Testis (tissue), 3 donors: ENCODE results near the gene KRT27. TPM values are rescaled to one million over a fixed set of nuclear protein-coding genes. Genes with fewer than 3 reads are reported as not detected.
A peak's percentile ranks its signal among the peaks of the same experiment; 100 is the strongest.

Experiments
- DNase-seq: peaks from one replicate; pipeline ENCODE4 v3.0.0-alpha.2; 2019
- H3K27ac ChIP-seq, 2 donors: fragments of 200-600 bp; sonication (generic); one replicate each; pipeline ENCODE4 v1.5.1; 2019
- H3K27me3 ChIP-seq: fragments of 200-600 bp; sonication (generic); one replicate; pipeline ENCODE4 v1.5.1; 2019
- H3K36me3 ChIP-seq: fragments of 200-600 bp; sonication (generic); one replicate; pipeline ENCODE4 v1.5.1; 2017; ENCODE audit warnings: low read depth; ENCODE audit errors: missing control alignments
- H3K4me1 ChIP-seq: fragments of 200-600 bp; sonication (generic); one replicate; pipeline ENCODE4 v1.5.1; 2019
- H3K4me3 ChIP-seq, 2 donors: fragments of 200-600 bp; sonication (generic); one replicate each; pipeline ENCODE4 v1.5.1; 2017 to 2019
- H3K9me3 ChIP-seq: fragments of 200-600 bp; sonication (generic); one replicate; pipeline ENCODE4 v1.5.1; 2017
- CTCF ChIP-seq, 3 experiments: fragments of 450-650 bp in 2 of 3; fragments of 200-600 bp in 1 of 3; sonication (generic) in 1 of 3; IDR thresholded peaks; one replicate each; pipeline ENCODE4 v1.5.1; 2016 to 2019; ENCODE audit warnings: antibody characterized with exemption in 3 of 3, mild to moderate bottlenecking in 2 of 3, moderate library complexity in 1 of 3
- POLR2A ChIP-seq: fragments of 450-650 bp; IDR thresholded peaks from one replicate; pipeline ENCODE4 v1.6.1; 2017; ENCODE audit warnings: antibody characterized with exemption, mild to moderate bottlenecking, moderate library complexity
- WGBS, 2 donors: methylation state at CpG; one replicate each; pipeline ENCODE4 v1.1.5; 2018; 5-methylcytosine and 5-hydroxymethylcytosine counted together
- intact Hi-C: fragments of 100-400 bp; cut with DNase I; formaldehyde crosslinking; loops from one replicate; pipeline ENCODE4 v1.15.1; 2023; ENCODE audit warnings: low total_unique reads
- polyA plus RNA-seq: library from polyadenylated mRNA; stranded (reverse); fragments of 350-450 nt; fragmentation: Illumina TruSeq; extraction: RNeasy Lipid Tissue Mini Kit (QIAGEN cat#74804); gene quantifications from one replicate; pipeline ENCODE4 v1.2.3, GENCODE V29; 2014; ENCODE audit warnings: low read depth, low replicate concordance; ENCODE audit not compliant: insufficient read depth
- total RNA-seq, 2 donors: library from RNA; depleted of rRNA; stranded (reverse); fragments of >200 nt; gene quantifications; one replicate each; pipeline ENCODE4 v1.2.3, GENCODE V29; 2016

The KRT27 gene
- total and polyA plus RNA-seq, 3 donors from 2014 or later: 0.58 to 1.4 (median 0.87) TPM

GRCh38 chr17:40778461-40778860, 3.9 kb downstream of the KRT27 start:
- no peak for DNase-seq
- H3K27me3 ChIP-seq: no peaks in the 10 kb centered on the region
- no peak overlapping the region for H3K27ac ChIP-seq
- no peaks in the 10 kb centered on the region for H3K36me3 ChIP-seq
- H3K4me1 ChIP-seq: no peaks in the 10 kb centered on the region
- H3K4me3 ChIP-seq: no peak overlapping the region
- TF ChIP-seq POLR2A (no peak), CTCF (IDR thresholded peaks at IDR 0.05) (no peak)
- no peaks in the 10 kb centered on the region for H3K9me3 ChIP-seq
- intact Hi-C loops: no loop called here
- WGBS, 2 donors: 70 to 83% methylated on average over 5 of the region's 5 CpGs

- 93 to 95% methylated on average over 3 of the region's 3 CpGs for WGBS, 2 donors
- intact Hi-C loops: no loop called here
- Histone ChIP-seq H3K27me3 (no peaks in the 10 kb centered on the region), H3K9me3 (no peaks in the 10 kb centered on the region), H3K27ac (no peak overlapping the region), H3K4me3 (no peak overlapping the region), H3K36me3 (no peaks in the 10 kb centered on the region), H3K4me1 (no peaks in the 10 kb centered on the region)
- no peak for DNase-seq
- TF ChIP-seq POLR2A (no peak), CTCF (IDR thresholded peaks at IDR 0.05) (no peak)
Measured at GRCh38 chr17:40777971-40778370, 4.4 kb downstream of the KRT27 start.

- no peaks in the 10 kb centered on the region for H3K4me1 ChIP-seq
Measured at GRCh38 chr17:40777459-40777858, 4.9 kb downstream of the KRT27 start.

GRCh38 chr17:40775945-40776344, 6.4 kb downstream of the KRT27 start:
- Histone ChIP-seq H3K4me3 (no peak overlapping the region), H3K4me1 (no peaks in the 10 kb centered on the region), H3K27me3 (no peaks in the 10 kb centered on the region), H3K9me3 (no peaks in the 10 kb centered on the region), H3K36me3 (no peaks in the 10 kb centered on the region), H3K27ac (peak overlapping the region in 1 of 2 donors; percentile 33)
- intact Hi-C loops: no loop called here
- no peak for DNase-seq
- WGBS, 2 donors: 21 to 34% methylated on average over 4 of the region's 4 CpGs
- no peak for TF ChIP-seq POLR2A
- no peak for TF ChIP-seq CTCF (IDR thresholded peaks at IDR 0.05)

More at GRCh38 chr17:40777459-40777858, 4.9 kb downstream of the KRT27 start:
- Histone ChIP-seq H3K36me3 (no peaks in the 10 kb centered on the region), H3K4me3 (no peak overlapping the region), H3K9me3 (no peaks in the 10 kb centered on the region), H3K27ac (no peak overlapping the region), H3K27me3 (no peaks in the 10 kb centered on the region)
- intact Hi-C loops: no loop called here
- WGBS, 2 donors: 63 to 73% methylated on average over 7 of the region's 7 CpGs
- DNase-seq: no peak
- TF ChIP-seq CTCF (IDR thresholded peaks at IDR 0.05) (no peak), POLR2A (no peak)

- H3K27ac ChIP-seq: no peak within 1 kb of the TSS
- no peaks in the 10 kb centered on the region for H3K36me3 ChIP-seq
- H3K4me1 ChIP-seq: no peaks in the 10 kb centered on the region
- intact Hi-C loops: no loop called here
- WGBS, 2 donors: 90 to 95% methylated on average over 3 of the region's 3 CpGs
- H3K9me3 ChIP-seq: no peaks in the 10 kb centered on the region
- H3K4me3 ChIP-seq: no peak within 1 kb of the TSS
- no peak for DNase-seq
- H3K27me3 ChIP-seq: no peaks in the 10 kb centered on the region
- TF ChIP-seq CTCF (IDR thresholded peaks at IDR 0.05) (no peak), POLR2A (no peak)
Measured at GRCh38 chr17:40772101-40772500, 10.2 kb downstream of the KRT27 start, which contains the start of gene KRT26. Gene KRT26 (minus strand): TSS chr17:40772201. CDS start chr17:40772113, 88 bp downstream.
